Spleen (tissue), 11 donors: ENCODE data around the gene XPNPEP1. TPM values are rescaled to one million over a fixed set of nuclear protein-coding genes. Genes with fewer than 3 reads are reported as not detected.

Experiments used
- DNase-seq: peaks from one replicate; pipeline ENCODE4 v3.0.0-alpha.2; 2020
- H3K27ac ChIP-seq, 8 donors: fragments of 200-600 bp; sonication (generic) in 7 of 8; 1 replicate in 4 of 8; 2 replicates in 4 of 8; pipeline versions ENCODE4 v1.5.0 to v1.8.0; 2016 to 2021; ENCODE audit warnings: inconsistent platforms in 4 of 8, mild to moderate bottlenecking in 4 of 8, moderate library complexity in 1 of 8
- H3K27me3 ChIP-seq, 7 donors: fragments of 200-600 bp; sonication (generic) in 6 of 7; replicated peaks in 1 of 7; 1 replicate in 4 of 7; 2 replicates in 3 of 7; pipeline versions ENCODE4 v1.5.0 to v1.8.0; 2016 to 2021; ENCODE audit warnings: inconsistent platforms in 3 of 7, mild to moderate bottlenecking in 1 of 7
- H3K36me3 ChIP-seq, 6 donors: fragments of 200-600 bp; sonication (generic) in 5 of 6; 1 replicate in 4 of 6; 2 replicates in 2 of 6; pipeline versions ENCODE4 v1.5.0 to v1.8.0; 2016 to 2021; ENCODE audit warnings: inconsistent platforms in 2 of 6
- H3K4me1 ChIP-seq, 6 donors: fragments of 200-600 bp; sonication (generic) in 5 of 6; 1 replicate in 3 of 6; 2 replicates in 3 of 6; pipeline versions ENCODE4 v1.5.0 to v1.8.0; 2016 to 2021; ENCODE audit warnings: inconsistent platforms in 3 of 6
- H3K4me3 ChIP-seq, 8 donors: fragments of 200-600 bp; sonication (generic) in 7 of 8; 1 replicate in 4 of 8; 2 replicates in 4 of 8; pipeline versions ENCODE4 v1.5.0 to v1.8.0; 2016 to 2021; ENCODE audit warnings: inconsistent platforms in 4 of 8, mild to moderate bottlenecking in 4 of 8, moderate library complexity in 2 of 8
- H3K9me3 ChIP-seq, 8 donors: fragments of 200-600 bp; sonication (generic) in 7 of 8; 1 replicate in 4 of 8; 2 replicates in 4 of 8; pipeline versions ENCODE4 v1.5.0 to v1.8.0; 2016 to 2021; ENCODE audit warnings: inconsistent platforms in 4 of 8
- POLR2A ChIP-seq, 3 donors: fragments of 450-650 bp; IDR thresholded peaks; one replicate each; pipeline ENCODE4 v1.5.1; 2017; ENCODE audit warnings: antibody characterized with exemption in 3 of 3, mild to moderate bottlenecking in 1 of 3
- POLR2AphosphoS5 ChIP-seq, 3 donors: sonication (generic); formaldehyde crosslinking; IDR thresholded peaks; one replicate each; pipeline ENCODE4 v1.5.1; 2017; ENCODE audit warnings: antibody characterized with exemption in 3 of 3
- WGBS, 5 donors: extraction: QIAGEN DNeasy Blood & Tissue Kit in 3 of 5; methylation state at CpG; one replicate each; pipeline versions ENCODE4 v1.1.5 to v1.1.7; 2013 to 2018; 5-methylcytosine and 5-hydroxymethylcytosine counted together
- intact Hi-C: fragments of 100-400 bp; cut with DNase I; formaldehyde crosslinking; loops from one replicate; pipeline ENCODE4 v1.15.0; 2023; ENCODE audit warnings: low total_unique reads
- polyA plus RNA-seq, 3 donors: library from polyadenylated mRNA; stranded (reverse); fragments of 200-250 nt; gene quantifications; one replicate each; pipeline ENCODE4 v1.2.1, GENCODE V29; 2013
- total RNA-seq, 7 donors: library from RNA; depleted of rRNA in 3 of 7; stranded (reverse); fragments of >200 nt in 3 of 7; fragmentation: NEBNext Ultra II Directional in 4 of 7; extraction: Animal tissue kit (Norgen Biotek cat#: 25700) in 4 of 7; gene quantifications; one replicate each; pipeline versions ENCODE4 v1.1.0 to v1.2.1, GENCODE V29; 2016 to 2021
- TF ChIP-seq, protein P1 (sequence below), 11 experiments: fragments of 200-600 bp in 7 of 11; fragments of 450-650 bp in 4 of 11; sonication (generic) in 4 of 11; IDR thresholded peaks in 8 of 11; conservative IDR thresholded peaks in 3 of 11; 1 replicate in 7 of 11; 2 replicates in 4 of 11; pipeline versions ENCODE4 v1.4.0 to v1.8.0; 2016 to 2021; ENCODE audit warnings: antibody characterized with exemption in 11 of 11, inconsistent platforms in 4 of 11, mild to moderate bottlenecking in 1 of 11
- donor health status: healthy with polysubstance abuse.
- donor health status: DM: no; HTN: no; CAD: no; lungs with moderate emphysema.
- donor health status: DM: no; HTN: no; CAD: no.
- donor health status: Bipolar disorder and iron deficiency.
- donor health status: healthy.
- donor health status: DM: no; HTN: no; CAD: no.
- donor health status: DM: yes; HTN: yes; CAD: no.

Gene XPNPEP1
- total and polyA plus RNA-seq, 10 donors = 23.1 to 97.1 (median 63.7) TPM

DNA sequence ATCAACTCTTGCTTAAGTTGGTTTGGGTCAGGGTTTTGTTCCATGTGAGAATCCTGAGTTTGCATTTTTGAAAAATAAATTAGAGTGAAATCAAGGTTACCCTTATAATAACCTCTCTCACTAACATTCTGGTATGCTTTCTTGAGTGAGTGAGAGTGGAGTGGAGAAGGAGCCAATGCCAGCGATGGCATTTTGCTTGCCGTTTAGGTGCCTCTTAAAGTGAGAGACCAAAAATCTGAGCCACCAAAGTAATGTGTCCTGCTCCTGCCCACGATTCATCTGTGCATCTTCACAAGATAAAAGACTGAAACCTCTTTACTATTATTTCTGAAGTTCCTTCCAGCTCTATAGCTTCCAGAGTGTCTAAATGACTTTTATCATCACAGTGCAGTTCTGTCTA, 23.4 kb upstream of the XPNPEP1 start:
- 88 to 95% (median 91%) methylated on average over 3 of the region's 3 CpGs for WGBS, 5 donors
- no peaks in the 10 kb centered on the region for H3K36me3 ChIP-seq
- H3K27me3 ChIP-seq = no peaks in the 10 kb centered on the region
- no peak for TF ChIP-seq POLR2A (IDR thresholded peaks at IDR 0.05)
- TF ChIP-seq, protein P1, sequence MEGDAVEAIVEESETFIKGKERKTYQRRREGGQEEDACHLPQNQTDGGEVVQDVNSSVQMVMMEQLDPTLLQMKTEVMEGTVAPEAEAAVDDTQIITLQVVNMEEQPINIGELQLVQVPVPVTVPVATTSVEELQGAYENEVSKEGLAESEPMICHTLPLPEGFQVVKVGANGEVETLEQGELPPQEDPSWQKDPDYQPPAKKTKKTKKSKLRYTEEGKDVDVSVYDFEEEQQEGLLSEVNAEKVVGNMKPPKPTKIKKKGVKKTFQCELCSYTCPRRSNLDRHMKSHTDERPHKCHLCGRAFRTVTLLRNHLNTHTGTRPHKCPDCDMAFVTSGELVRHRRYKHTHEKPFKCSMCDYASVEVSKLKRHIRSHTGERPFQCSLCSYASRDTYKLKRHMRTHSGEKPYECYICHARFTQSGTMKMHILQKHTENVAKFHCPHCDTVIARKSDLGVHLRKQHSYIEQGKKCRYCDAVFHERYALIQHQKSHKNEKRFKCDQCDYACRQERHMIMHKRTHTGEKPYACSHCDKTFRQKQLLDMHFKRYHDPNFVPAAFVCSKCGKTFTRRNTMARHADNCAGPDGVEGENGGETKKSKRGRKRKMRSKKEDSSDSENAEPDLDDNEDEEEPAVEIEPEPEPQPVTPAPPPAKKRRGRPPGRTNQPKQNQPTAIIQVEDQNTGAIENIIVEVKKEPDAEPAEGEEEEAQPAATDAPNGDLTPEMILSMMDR (IDR thresholded peaks at IDR 0.05 in 8 of 11, conservative IDR thresholded peaks at IDR 0.05 in 3 of 11) = no peak
- TF ChIP-seq POLR2AphosphoS5 (IDR thresholded peaks at IDR 0.05) = no peak
- no peak overlapping the region for H3K4me3 ChIP-seq
- H3K27ac ChIP-seq = no peak overlapping the region
- no peak for DNase-seq
- H3K9me3 ChIP-seq = no peaks in the 10 kb centered on the region
- H3K4me1 ChIP-seq = no peaks in the 10 kb centered on the region
- intact Hi-C loops = no loop called here

DNA sequence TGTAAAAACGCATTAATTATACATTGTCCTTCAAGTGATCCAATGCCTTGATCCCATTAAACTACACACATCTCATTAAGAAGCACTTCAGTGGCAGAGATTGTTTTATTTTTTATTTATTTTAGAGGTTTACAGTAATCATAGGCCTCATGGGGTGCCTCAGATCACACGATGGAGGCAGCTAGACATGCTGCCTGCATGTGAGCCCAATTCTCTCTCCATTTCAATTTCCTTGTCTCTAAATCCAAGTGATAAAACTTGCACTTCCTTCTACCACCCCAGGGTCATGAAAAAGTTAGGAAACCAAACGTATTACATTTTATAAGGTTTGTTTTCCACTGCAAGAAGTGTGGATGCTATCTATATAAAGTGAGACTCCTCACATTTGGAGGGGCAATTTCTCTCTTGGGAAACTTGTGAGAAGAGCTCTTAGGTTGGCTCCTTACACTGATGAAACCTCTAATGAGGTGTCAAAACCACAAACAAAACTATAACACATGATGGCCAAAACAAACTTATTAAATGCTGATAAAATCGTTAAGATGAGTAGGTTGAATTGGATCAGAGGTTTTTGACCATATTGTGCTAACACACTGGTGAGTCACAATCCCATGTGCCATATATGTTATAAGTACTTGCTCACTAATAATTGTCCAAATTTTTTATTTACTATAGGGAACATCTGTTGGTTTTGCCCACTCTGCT, 22.3 kb upstream of the XPNPEP1 start:
- Histone ChIP-seq H3K27me3 (no peaks in the 10 kb centered on the region), H3K4me1 (no peaks in the 10 kb centered on the region), H3K36me3 (no peaks in the 10 kb centered on the region), H3K9me3 (no peaks in the 10 kb centered on the region), H3K27ac (no peak overlapping the region), H3K4me3 (no peak overlapping the region)
- intact Hi-C loops = no loop called here
- WGBS, 5 donors = 60 to 77% (median 66%) methylated on average over 4 of the region's 4 CpGs
- TF ChIP-seq POLR2AphosphoS5 (IDR thresholded peaks at IDR 0.05) (no peak), POLR2A (IDR thresholded peaks at IDR 0.05) (no peak)
- TF ChIP-seq, protein P1 (IDR thresholded peaks at IDR 0.05 in 8 of 11, conservative IDR thresholded peaks at IDR 0.05 in 3 of 11) = no peak
- no peak for DNase-seq

- intact Hi-C loops = no loop called here
- TF ChIP-seq, protein P1 (IDR thresholded peaks at IDR 0.05 in 8 of 11, conservative IDR thresholded peaks at IDR 0.05 in 3 of 11) = no peak
- no peak for TF ChIP-seq POLR2AphosphoS5 (IDR thresholded peaks at IDR 0.05)
- TF ChIP-seq POLR2A (IDR thresholded peaks at IDR 0.05) = no peak
- Histone ChIP-seq H3K27me3 (no peaks in the 10 kb centered on the region), H3K36me3 (no peaks in the 10 kb centered on the region), H3K9me3 (no peaks in the 10 kb centered on the region), H3K4me3 (no peak overlapping the region), H3K27ac (no peak overlapping the region), H3K4me1 (no peaks in the 10 kb centered on the region)
- no peak for DNase-seq
- WGBS, 5 donors = 57 to 80% (median 68%) methylated on average over 1 of the region's 1 CpG
Observed at GRCh38 chr10:109944613-109945012, 21.3 kb upstream of the XPNPEP1 start.

GRCh38 chr10:109941236-109941862, 18.0 kb upstream of the XPNPEP1 start:
- no peaks in the 10 kb centered on the region for H3K27me3 ChIP-seq
- no peaks in the 10 kb centered on the region for H3K36me3 ChIP-seq
- no peak overlapping the region for H3K4me3 ChIP-seq
- intact Hi-C loops = no loop called here
- WGBS, 5 donors = 83 to 97% (median 92%) methylated on average over 4 of the region's 4 CpGs
- no peak overlapping the region for H3K27ac ChIP-seq
- no peaks in the 10 kb centered on the region for H3K4me1 ChIP-seq
- TF ChIP-seq POLR2A (IDR thresholded peaks at IDR 0.05) (no peak), POLR2AphosphoS5 (IDR thresholded peaks at IDR 0.05) (no peak)
- TF ChIP-seq, protein P1 (IDR thresholded peaks at IDR 0.05 in 8 of 11, conservative IDR thresholded peaks at IDR 0.05 in 3 of 11) = no peak
- no peak for DNase-seq
- H3K9me3 ChIP-seq = no peaks in the 10 kb centered on the region
